Measurements from ENCODE around the gene SLC1A2. TPM values are rescaled to one million over a fixed set of nuclear protein-coding genes. Genes with fewer than 3 reads are reported as not detected.

SLC1A2 gene
- total RNA-seq, 1 donor from 2014 or later = 1.9 TPM

- Mint-ChIP-seq H3K36me3 (no peaks in the 10 kb centered on the region), H3K27me3 (ENCODE audit: low read depth) (peaks cover 31% of the 10 kb centered on the region), H3K27ac (no peak overlapping the region), H3K4me1 (no peaks in the 10 kb centered on the region), H3K9me3 (no peaks in the 10 kb centered on the region), H3K4me3 (no peak overlapping the region)
- no peak for DNase-seq (ENCODE audit: low spot score in 2 of 2, unreplicated experiment in 2 of 2)
- TF ChIP-seq CTCF (IDR thresholded peaks at IDR 0.05; ENCODE audit: unreplicated experiment) = no peak
These were observed 159.8 kb downstream of the SLC1A2 start for GRCh38 chr11:35259529-35259928.

- no peak for TF ChIP-seq CTCF (IDR thresholded peaks at IDR 0.05; ENCODE audit: unreplicated experiment)
- Mint-ChIP-seq H3K27ac (no peak overlapping the region), H3K9me3 (no peaks in the 10 kb centered on the region), H3K4me1 (no peaks in the 10 kb centered on the region), H3K36me3 (no peaks in the 10 kb centered on the region), H3K27me3 (ENCODE audit: low read depth) (peaks cover 33% of the 10 kb centered on the region), H3K4me3 (no peak overlapping the region)
- no peak for DNase-seq (ENCODE audit: low spot score in 2 of 2, unreplicated experiment in 2 of 2)
These were observed 162.1 kb downstream of the SLC1A2 start for GRCh38 chr11:35257281-35257680.

GRCh38 chr11:35256296-35256695, 163.1 kb downstream of the SLC1A2 start:
- DNase-seq (ENCODE audit: low spot score in 2 of 2, unreplicated experiment in 2 of 2) = no peak
- H3K27me3 Mint-ChIP-seq (ENCODE audit: low read depth) = peaks cover 27% of the 10 kb centered on the region
- H3K27ac Mint-ChIP-seq = no peak overlapping the region
- no peaks in the 10 kb centered on the region for H3K36me3 Mint-ChIP-seq
- TF ChIP-seq CTCF (IDR thresholded peaks at IDR 0.05; ENCODE audit: unreplicated experiment) = no peak
- no peak overlapping the region for H3K4me3 Mint-ChIP-seq
- no peaks in the 10 kb centered on the region for H3K9me3 Mint-ChIP-seq
- H3K4me1 Mint-ChIP-seq = no peaks in the 10 kb centered on the region

- no peak for DNase-seq (ENCODE audit: low spot score in 2 of 2, unreplicated experiment in 2 of 2)
- Mint-ChIP-seq H3K27me3 (ENCODE audit: low read depth) (peaks cover 28% of the 10 kb centered on the region), H3K4me3 (no peak overlapping the region), H3K27ac (no peak overlapping the region), H3K9me3 (no peaks in the 10 kb centered on the region), H3K4me1 (no peaks in the 10 kb centered on the region), H3K36me3 (no peaks in the 10 kb centered on the region)
- no peak for TF ChIP-seq CTCF (IDR thresholded peaks at IDR 0.05; ENCODE audit: unreplicated experiment)
These were observed 163.8 kb downstream of the SLC1A2 start for GRCh38 chr11:35255514-35255913.

GRCh38 chr11:35253237-35253636, 166.1 kb downstream of the SLC1A2 start:
- Mint-ChIP-seq H3K4me3 (no peak overlapping the region), H3K4me1 (no peaks in the 10 kb centered on the region), H3K27ac (no peak overlapping the region), H3K9me3 (no peaks in the 10 kb centered on the region), H3K27me3 (ENCODE audit: low read depth) (peaks cover 18% of the 10 kb centered on the region), H3K36me3 (no peaks in the 10 kb centered on the region)
- no peak for DNase-seq (ENCODE audit: low spot score in 2 of 2, unreplicated experiment in 2 of 2)
- no peak for TF ChIP-seq CTCF (IDR thresholded peaks at IDR 0.05; ENCODE audit: unreplicated experiment)

- no peak for TF ChIP-seq CTCF (IDR thresholded peaks at IDR 0.05; ENCODE audit: unreplicated experiment)
- Mint-ChIP-seq H3K4me3 (no peak overlapping the region), H3K27me3 (ENCODE audit: low read depth) (peaks cover 14% of the 10 kb centered on the region)
These were observed 168.7 kb downstream of the SLC1A2 start for GRCh38 chr11:35250621-35251020.

More at GRCh38 chr11:35250621-35251020, 168.7 kb downstream of the SLC1A2 start:
- Mint-ChIP-seq H3K36me3 (no peaks in the 10 kb centered on the region), H3K27ac (no peak overlapping the region), H3K9me3 (no peaks in the 10 kb centered on the region), H3K4me1 (no peaks in the 10 kb centered on the region)
- no peak for DNase-seq (ENCODE audit: low spot score in 2 of 2, unreplicated experiment in 2 of 2)

All from mesothelial cell of epicardium (in vitro differentiated cells).